GM12872 (cell line): Measurements from ENCODE around the gene ZNF740.

Experiments
- TF ChIP-seq, protein P1 (sequence below): IDR thresholded peaks from 3 replicates; pipeline ENCODE4 v1.5.1; 2011; ENCODE audit warnings: low read depth, mild to moderate bottlenecking, low read length, moderate library complexity; ENCODE audit not compliant: insufficient read depth

The ZNF740 gene

DNA sequence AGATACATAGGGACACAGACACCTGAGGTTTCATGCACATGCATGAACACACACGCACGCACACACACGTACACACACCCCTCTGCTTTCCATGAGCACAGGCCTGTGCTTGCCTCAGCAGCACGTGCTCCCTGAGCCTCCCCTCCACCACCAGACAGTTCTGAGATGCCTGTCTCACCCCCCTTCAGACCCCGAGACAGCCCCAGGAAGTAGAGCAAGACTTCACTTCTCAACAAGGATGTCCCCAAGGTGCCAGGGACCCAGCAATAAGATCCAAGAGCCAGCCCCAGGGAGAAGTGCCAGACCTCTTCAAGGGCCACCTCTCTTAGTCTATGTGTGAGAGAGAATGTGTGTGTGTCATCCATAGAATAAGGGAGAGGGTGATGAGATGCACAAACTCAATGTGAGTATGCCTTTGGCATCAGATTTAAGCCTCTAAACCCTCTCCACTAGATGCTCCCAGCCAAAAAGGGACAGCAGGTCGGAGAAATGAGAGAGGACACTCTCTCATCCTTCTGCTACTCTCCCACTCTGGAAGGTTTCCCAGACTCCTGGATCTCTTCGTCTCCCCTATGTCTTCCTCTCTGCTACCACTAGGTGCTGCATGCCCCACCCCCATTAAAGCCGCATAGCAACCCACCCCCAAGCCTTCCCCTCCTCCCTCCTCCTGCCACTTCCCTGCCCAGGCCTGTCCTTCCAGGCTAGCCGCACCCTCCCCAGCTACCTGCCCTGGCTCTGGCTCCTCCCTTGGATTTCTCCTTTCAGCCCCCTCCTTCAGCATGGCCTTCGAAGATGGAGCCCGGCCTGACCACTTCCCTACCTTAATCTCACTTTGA, 43.8 kb downstream of the ZNF740 start:
- TF ChIP-seq, protein P1, sequence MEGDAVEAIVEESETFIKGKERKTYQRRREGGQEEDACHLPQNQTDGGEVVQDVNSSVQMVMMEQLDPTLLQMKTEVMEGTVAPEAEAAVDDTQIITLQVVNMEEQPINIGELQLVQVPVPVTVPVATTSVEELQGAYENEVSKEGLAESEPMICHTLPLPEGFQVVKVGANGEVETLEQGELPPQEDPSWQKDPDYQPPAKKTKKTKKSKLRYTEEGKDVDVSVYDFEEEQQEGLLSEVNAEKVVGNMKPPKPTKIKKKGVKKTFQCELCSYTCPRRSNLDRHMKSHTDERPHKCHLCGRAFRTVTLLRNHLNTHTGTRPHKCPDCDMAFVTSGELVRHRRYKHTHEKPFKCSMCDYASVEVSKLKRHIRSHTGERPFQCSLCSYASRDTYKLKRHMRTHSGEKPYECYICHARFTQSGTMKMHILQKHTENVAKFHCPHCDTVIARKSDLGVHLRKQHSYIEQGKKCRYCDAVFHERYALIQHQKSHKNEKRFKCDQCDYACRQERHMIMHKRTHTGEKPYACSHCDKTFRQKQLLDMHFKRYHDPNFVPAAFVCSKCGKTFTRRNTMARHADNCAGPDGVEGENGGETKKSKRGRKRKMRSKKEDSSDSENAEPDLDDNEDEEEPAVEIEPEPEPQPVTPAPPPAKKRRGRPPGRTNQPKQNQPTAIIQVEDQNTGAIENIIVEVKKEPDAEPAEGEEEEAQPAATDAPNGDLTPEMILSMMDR: peak; percentile 26; the same call in 1 of the 3 replicates

DNA sequence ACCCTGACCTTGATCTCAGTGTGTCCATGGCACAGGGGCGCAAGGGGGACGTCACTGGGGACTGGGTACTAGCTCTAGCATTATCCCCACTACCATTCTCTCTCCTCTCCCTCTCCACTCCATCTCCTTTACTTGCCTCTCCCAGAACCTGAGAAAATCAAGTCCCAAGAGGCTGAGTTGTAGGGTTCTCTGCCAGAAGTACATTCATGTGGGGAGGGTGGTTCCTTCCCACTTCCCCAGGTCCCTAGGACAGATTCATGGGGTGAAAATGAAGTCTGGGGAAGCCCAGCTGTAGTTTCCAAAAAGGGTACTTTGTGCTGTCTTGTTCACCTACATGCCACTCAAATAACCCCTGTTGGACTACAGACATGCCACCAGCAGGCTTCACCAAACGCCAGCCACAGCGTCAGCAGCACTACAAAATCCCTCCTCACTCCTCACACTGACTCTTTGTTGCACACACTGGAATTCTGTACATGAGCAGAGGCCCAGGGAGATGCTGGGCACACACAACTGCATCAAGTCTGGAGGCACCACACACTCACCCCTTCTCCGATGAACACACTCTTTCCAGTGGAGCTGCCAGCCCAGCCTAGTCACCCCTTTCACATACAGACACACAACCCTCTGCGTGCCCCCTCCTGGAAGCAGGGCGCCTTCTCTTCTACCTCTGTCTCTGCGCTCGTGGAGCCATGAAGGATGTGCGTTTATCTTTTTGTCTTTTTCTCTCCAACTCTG, 44.5 kb downstream of the ZNF740 start:
- TF ChIP-seq, protein P1: no peak

DNA sequence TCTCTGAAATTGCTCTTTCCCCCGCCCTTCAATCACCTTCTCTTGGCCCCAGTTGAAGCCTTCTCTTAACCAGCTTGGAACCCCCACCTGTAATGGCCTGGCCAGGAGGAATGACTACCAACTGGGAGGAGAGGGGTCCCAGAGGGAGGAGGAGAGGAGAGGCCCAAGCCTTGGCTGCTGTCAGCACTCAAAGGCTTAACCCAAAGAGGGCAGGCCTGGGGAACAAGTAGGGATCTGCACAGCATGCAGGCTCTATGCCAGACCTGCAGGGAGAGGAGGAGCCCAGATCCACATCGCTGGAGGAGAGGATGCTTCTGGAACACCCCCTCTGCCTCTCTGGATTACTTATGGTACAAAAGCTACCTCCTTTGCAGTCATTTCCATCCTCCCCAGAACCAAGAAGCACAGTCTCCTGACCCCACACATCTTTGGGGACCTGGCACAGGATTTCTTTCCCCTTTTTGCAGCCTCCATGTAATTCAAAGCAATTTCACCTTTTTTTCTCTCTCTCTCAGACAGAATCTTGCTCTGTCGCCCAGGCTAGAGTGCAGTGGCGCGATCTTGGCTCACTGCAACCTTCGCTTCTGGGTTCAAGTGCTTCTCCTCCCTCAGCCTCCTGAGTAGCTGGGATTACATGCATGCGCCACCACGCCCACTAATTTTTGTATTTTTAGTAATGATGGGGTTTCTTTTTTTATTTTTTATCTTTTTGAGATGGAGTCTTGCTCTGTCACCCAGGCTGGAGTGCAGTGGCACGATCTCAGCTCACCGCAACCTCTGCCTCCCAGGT, 45.3 kb downstream of the ZNF740 start:
- TF ChIP-seq, protein P1: no peak

DNA sequence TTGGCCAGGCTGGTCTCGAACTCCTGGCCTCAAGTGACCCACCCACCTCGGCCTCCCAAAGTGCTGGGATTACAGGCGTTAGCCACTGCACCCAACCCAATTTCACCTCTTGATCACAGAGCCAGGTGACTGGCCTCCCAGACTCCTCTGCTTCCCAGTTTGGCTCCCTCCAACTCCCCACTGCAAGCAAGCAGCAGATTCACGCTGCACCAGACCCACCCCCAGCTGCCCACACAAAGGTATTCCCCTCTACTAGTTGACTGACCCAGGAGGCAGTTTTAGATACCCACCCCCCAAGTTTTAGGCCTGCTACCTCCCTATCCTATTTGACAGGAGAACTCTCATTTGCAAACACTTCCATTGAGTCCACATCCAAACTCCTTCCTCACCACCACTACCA, 46.3 kb downstream of the ZNF740 start:
- TF ChIP-seq, protein P1: no peak

DNA sequence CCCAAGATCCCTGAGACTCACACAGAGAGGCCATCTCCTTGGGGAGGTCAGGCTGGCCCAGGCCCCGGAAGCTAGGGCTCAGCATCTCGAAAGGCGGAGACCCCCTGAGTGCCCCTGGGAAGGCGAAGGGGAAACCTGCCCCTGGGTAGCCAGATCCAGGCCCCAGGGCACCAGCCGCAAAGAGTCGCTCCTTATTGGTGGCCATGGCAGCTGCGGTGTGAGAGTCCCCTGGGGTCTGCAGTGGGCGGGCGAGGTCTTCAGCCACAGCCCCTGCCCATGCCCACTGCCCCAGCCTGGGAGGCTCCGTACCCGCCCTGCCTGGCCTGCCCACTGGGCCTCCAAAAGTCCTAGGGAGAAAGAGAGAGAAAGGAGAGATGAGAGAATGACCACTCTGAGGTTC, 46.8 kb downstream of the ZNF740 start:
- TF ChIP-seq, protein P1: no peak

DNA sequence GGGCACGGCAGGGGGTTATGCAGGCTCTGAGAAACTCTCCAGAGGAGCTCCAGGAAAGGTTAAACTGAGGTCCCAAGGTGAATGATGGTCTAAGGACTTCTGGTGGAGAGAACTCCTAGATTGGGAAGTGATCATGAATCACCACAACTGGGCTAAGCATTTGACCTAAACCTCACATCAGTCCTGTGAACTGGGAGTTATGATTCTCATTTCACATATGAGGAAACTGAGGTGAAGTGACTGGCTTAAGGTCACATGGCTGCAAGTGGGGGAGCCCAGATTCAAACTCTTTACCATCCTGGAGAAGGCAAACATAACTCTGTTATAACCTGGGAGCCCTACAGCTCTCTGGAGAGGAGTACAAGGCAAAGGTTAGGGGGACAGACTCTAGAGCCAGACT, 47.3 kb downstream of the ZNF740 start:
- TF ChIP-seq, protein P1: no peak

DNA sequence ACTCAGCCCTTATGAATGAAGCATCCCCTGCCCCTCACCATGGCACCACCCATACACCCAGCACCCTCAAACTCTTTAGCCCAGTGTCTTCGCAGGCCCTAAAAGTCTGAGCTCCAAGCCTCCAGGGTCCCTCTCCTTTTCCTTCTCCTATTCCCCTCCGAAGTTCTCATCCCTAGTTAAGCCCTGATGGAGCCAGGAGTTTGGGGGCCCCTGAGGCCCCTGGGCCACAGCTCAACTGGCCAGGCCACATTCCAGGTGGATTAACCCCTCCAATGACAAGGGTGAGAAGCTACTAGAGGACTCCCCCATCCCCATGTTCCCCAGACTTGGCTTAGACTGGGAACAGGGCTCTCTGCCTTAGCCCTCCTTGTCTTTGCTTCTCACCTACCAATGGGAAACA, 48.9 kb downstream of the ZNF740 start:
- TF ChIP-seq, protein P1: no peak
